Karpas-422 (cell line): Measurements from ENCODE around the gene LUC7L. TPM values are rescaled to one million over a fixed set of nuclear protein-coding genes. Genes with fewer than 3 reads are reported as not detected.

Experiments
- DNase-seq: peaks from one replicate; pipeline ENCODE4 v3.0.0-alpha.2; 2015
- H2AFZ ChIP-seq: fragments of 200-600 bp; sonication (generic); 2 replicates; pipeline ENCODE4 v1.6.1; 2014; ENCODE audit warnings: antibody characterized with exemption, low read length, mixed read lengths
- H3K27ac ChIP-seq: fragments of 200-600 bp; sonication (generic); 2 replicates; pipeline ENCODE4 v1.5.1; 2014; ENCODE audit warnings: mild to moderate bottlenecking, low read length, moderate library complexity
- H3K27me3 ChIP-seq: fragments of 200-600 bp; sonication (generic); 2 replicates; pipeline ENCODE4 v1.6.1; 2014; ENCODE audit warnings: low read length, mixed read lengths
- H3K36me3 ChIP-seq: fragments of 200-600 bp; sonication (generic); 2 replicates; pipeline ENCODE4 v1.6.1; 2014; ENCODE audit warnings: low read length, mixed read lengths; ENCODE audit not compliant: insufficient read depth
- H3K4me1 ChIP-seq: fragments of 200-600 bp; sonication (generic); 2 replicates; pipeline ENCODE4 v1.6.1; 2014; ENCODE audit warnings: mild to moderate bottlenecking, low read length, mixed read lengths
- H3K4me2 ChIP-seq: fragments of 200-600 bp; sonication (generic); 2 replicates; pipeline ENCODE4 v1.6.1; 2014; ENCODE audit warnings: low read length, low read depth, mild to moderate bottlenecking; ENCODE audit not compliant: poor library complexity, severe bottlenecking
- H3K4me3 ChIP-seq: fragments of 200-600 bp; sonication (generic); 2 replicates; pipeline ENCODE4 v1.5.1; 2014; ENCODE audit warnings: mild to moderate bottlenecking, antibody characterized with exemption, low read length, mixed read lengths
- H3K79me2 ChIP-seq: fragments of 200-600 bp; sonication (generic); 2 replicates; pipeline ENCODE4 v1.6.1; 2014; ENCODE audit warnings: mild to moderate bottlenecking, low read length, mixed read lengths
- H3K9ac ChIP-seq: fragments of 200-600 bp; sonication (generic); 2 replicates; pipeline ENCODE4 v1.6.0; 2014; ENCODE audit warnings: low read length
- H3K9me2 ChIP-seq: fragments of 200-600 bp; sonication (generic), shearing (Covaris generic); replicated peaks from 2 replicates; pipeline ENCODE4 v1.6.0; 2014; ENCODE audit warnings: mild to moderate bottlenecking, low read length, moderate library complexity; ENCODE audit not compliant: insufficient read depth
- H3K9me3 ChIP-seq: fragments of 300-700, 200-600 bp; sonication (generic); 2 replicates; pipeline ENCODE4 v1.6.1; 2014; ENCODE audit warnings: low read length, mixed read lengths
- H4K20me1 ChIP-seq: fragments of 200-600 bp; sonication (generic); 2 replicates; pipeline ENCODE4 v1.6.1; 2014; ENCODE audit warnings: mild to moderate bottlenecking, antibody characterized with exemption, low read length, low read depth; ENCODE audit not compliant: insufficient read depth
- total RNA-seq: library from RNA; depleted of rRNA; stranded (reverse); fragments of >200 nt; shearing (Covaris generic); gene quantifications from 2 replicates; pipeline ENCODE4 v1.2.3, GENCODE V29; 2014; ENCODE audit warnings: low replicate concordance

LUC7L gene
- total RNA-seq, 1 experiment from 2014 or later, result 85.6 TPM

DNA sequence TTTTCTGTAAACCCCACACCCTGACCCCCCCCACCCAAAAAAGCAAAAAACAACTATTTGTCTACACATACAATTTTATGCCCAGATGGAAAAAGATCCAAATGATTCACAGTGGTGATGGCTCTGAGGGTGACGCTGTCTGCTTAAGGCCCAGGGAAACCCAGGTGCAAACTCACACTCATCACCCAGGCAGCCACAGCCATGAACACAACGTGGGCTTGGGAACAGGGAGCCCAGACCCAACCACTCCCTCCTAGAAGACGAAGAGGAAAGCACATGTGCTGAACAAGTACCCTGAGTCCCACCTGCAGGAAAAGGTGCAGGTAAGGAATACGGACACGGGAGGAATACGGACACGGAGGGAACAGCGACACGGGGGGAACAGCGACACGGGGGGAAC lies 43.6 kb downstream of the LUC7L start:
- Histone ChIP-seq H4K20me1 (no peaks in the 10 kb centered on the region), H3K27me3 (no peaks in the 10 kb centered on the region), H3K36me3 (peaks cover 15% of the 10 kb centered on the region; the same call in 1 of the 2 replicates), H3K27ac (no peak overlapping the region), H3K4me3 (no peak overlapping the region), H3K9me2 (no peaks in the 10 kb centered on the region), H3K4me1 (peaks cover 2% of the 10 kb centered on the region; the same call in 1 of the 2 replicates), H3K79me2 (no peaks in the 10 kb centered on the region), H3K9me3 (no peaks in the 10 kb centered on the region), H3K4me2 (no peak overlapping the region), H2AFZ (no peak overlapping the region), H3K9ac (no peak overlapping the region)
- no peak for DNase-seq

DNA sequence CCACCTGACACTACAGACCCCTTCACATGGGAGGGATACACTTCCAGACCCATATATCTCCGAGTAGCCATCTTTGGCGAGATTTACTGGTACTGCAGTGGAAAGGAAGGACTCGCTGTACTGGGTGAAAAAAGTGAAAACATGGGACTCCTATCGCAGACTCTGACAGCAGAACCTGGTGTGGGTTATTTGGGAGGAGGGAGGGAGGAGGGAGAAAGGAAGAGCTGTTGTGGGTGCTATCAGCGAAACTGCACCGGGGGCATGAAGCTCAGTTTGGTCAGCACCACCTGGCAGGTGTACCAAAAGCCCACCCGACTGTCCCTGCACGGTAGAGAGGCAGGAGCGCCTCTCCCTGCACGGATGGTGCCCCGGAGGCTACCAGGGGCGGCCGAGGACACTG lies 44.0 kb downstream of the LUC7L start:
- Histone ChIP-seq H3K9me3 (no peaks in the 10 kb centered on the region), H4K20me1 (no peaks in the 10 kb centered on the region), H3K4me2 (no peak overlapping the region), H3K9me2 (no peaks in the 10 kb centered on the region), H3K4me1 (peaks cover 2% of the 10 kb centered on the region; the same call in 1 of the 2 replicates), H3K79me2 (no peaks in the 10 kb centered on the region), H3K36me3 (peaks cover 15% of the 10 kb centered on the region; the same call in 1 of the 2 replicates), H3K4me3 (no peak overlapping the region), H3K27ac (no peak overlapping the region), H3K9ac (no peak overlapping the region), H2AFZ (no peak overlapping the region), H3K27me3 (no peaks in the 10 kb centered on the region)
- no peak for DNase-seq

DNA sequence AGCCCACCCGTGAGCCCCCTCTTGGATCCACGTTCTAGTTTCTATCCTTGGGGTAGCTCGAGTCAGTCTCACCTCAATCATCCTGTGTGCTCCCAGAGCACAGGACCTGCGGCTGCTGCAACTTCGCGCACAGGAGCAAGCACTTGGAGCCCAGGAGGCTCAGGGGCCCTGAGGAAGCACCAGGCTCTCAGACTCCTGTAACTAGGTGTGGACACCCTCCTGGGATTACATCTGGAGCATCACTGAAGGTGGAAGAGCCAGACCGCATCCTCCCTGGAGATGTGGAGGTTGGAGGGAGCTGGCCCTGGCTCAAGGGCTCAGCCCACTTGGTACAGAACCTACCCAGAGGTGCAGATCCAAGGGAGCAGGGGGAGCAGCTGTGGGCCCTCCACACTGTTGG lies 46.2 kb downstream of the LUC7L start:
- Histone ChIP-seq H3K9ac (no peak overlapping the region), H3K4me2 (no peak overlapping the region), H2AFZ (no peak overlapping the region), H3K4me1 (peaks cover 2% of the 10 kb centered on the region; the same call in 1 of the 2 replicates), H3K27me3 (no peaks in the 10 kb centered on the region), H4K20me1 (peaks cover 4% of the 10 kb centered on the region; the same call in 1 of the 2 replicates), H3K9me2 (no peaks in the 10 kb centered on the region), H3K4me3 (no peak overlapping the region), H3K9me3 (no peaks in the 10 kb centered on the region), H3K79me2 (no peaks in the 10 kb centered on the region), H3K27ac (no peak overlapping the region), H3K36me3 (0 out of 2 replicates have a peak, but pooled peaks cover 4% of the 10 kb centered on the region)
- no peak for DNase-seq

DNA sequence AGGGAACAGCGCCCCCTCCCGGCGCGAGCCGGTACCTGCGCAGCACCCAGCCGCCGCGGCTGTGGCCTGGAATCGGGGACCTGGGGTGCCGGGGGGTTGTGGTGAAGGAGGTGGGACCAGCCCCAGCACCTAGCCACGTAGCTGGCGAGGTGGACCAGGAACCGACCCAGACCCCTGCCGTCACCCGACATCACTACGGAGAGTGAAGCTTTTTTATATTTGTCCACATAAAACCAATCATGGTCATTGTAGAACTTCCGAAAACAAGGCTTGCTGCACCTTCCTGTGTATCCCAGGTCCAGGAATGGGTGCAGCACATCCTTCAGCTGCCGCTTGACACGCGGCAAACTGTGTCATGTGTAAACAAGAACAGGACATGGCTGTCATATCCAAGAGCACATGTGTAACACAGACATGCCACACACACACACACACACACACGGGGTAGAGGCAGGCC lies 47.7 kb downstream of the LUC7L start:
- H3K4me2 ChIP-seq, result no peak overlapping the region
- H4K20me1 ChIP-seq, result peaks cover 5% of the 10 kb centered on the region; the same call in 1 of the 2 replicates
- H3K79me2 ChIP-seq, result no peaks in the 10 kb centered on the region
- no peaks in the 10 kb centered on the region for H3K9me2 ChIP-seq
- H3K4me3 ChIP-seq, result no peak overlapping the region
- no peak overlapping the region for H3K27ac ChIP-seq
- no peak overlapping the region for H2AFZ ChIP-seq
- H3K9ac ChIP-seq, result no peak overlapping the region
- peak; percentile 53 for DNase-seq
- H3K36me3 ChIP-seq, result no peaks in the 10 kb centered on the region
- no peaks in the 10 kb centered on the region for H3K27me3 ChIP-seq
- H3K9me3 ChIP-seq, result no peaks in the 10 kb centered on the region
- peaks cover 2% of the 10 kb centered on the region; the same call in 1 of the 2 replicates for H3K4me1 ChIP-seq

DNA sequence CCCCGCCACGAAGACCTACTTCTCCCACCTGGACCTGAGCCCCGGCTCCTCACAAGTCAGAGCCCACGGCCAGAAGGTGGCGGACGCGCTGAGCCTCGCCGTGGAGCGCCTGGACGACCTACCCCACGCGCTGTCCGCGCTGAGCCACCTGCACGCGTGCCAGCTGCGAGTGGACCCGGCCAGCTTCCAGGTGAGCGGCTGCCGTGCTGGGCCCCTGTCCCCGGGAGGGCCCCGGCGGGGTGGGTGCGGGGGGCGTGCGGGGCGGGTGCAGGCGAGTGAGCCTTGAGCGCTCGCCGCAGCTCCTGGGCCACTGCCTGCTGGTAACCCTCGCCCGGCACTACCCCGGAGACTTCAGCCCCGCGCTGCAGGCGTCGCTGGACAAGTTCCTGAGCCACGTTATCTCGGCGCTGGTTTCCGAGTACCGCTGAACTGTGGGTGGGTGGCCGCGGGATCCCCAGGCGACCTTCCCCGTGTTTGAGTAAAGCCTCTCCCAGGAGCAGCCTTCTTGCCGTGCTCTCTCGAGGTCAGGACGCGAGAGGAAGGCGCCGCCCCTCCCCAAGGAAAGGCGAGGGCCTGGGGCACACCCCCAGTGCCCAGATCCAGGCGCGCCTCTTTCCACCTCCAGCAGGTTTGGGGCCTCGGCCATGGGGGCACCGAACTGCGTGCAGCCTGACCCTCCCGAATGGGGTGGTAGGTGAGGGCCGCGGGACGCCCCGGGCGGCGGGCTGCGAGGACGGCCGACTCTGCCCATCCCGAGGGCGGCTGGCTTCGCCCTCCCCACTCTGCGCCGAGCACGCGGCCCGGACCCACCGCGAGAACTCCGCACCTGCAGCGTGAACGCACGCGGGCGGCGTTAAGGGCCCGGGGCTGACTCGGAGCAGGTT lies 48.3 kb downstream of the LUC7L start:
- Histone ChIP-seq H3K4me1 (peaks cover 2% of the 10 kb centered on the region; the same call in 1 of the 2 replicates), H3K9me2 (no peaks in the 10 kb centered on the region), H3K36me3 (no peaks in the 10 kb centered on the region), H3K4me2 (no peak overlapping the region), H3K27ac (no peak overlapping the region), H4K20me1 (peaks cover 5% of the 10 kb centered on the region; the same call in 1 of the 2 replicates), H3K9me3 (no peaks in the 10 kb centered on the region), H3K9ac (no peak overlapping the region), H2AFZ (no peak overlapping the region), H3K4me3 (no peak overlapping the region), H3K27me3 (no peaks in the 10 kb centered on the region), H3K79me2 (no peaks in the 10 kb centered on the region)
- peak; percentile 93 for DNase-seq

DNA sequence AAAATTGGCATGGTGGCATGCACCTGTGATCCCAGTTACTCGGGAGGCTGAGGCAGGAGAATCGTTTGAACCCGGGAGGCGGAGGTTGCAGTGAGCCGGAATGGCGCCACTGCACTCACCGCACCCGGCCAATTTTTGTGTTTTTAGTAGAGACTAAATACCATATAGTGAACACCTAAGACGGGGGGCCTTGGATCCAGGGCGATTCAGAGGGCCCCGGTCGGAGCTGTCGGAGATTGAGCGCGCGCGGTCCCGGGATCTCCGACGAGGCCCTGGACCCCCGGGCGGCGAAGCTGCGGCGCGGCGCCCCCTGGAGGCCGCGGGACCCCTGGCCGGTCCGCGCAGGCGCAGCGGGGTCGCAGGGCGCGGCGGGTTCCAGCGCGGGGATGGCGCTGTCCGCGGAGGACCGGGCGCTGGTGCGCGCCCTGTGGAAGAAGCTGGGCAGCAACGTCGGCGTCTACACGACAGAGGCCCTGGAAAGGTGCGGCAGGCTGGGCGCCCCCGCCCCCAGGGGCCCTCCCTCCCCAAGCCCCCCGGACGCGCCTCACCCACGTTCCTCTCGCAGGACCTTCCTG lies 49.1 kb downstream of the LUC7L start, which contains the start of gene HBQ1:
TSS of gene HBQ1 (plus strand) at position 359 of the 575 bp plus-strand sequence. CDS start at position 387, 28 bp downstream.
- Histone ChIP-seq H3K36me3 (no peaks in the 10 kb centered on the region), H3K9me3 (no peaks in the 10 kb centered on the region), H3K4me2 (no peak within 1 kb of the TSS), H3K27me3 (no peaks in the 10 kb centered on the region), H2AFZ (no peak within 1 kb of the TSS), H3K9me2 (no peaks in the 10 kb centered on the region), H3K9ac (no peak within 1 kb of the TSS), H4K20me1 (peaks cover 5% of the 10 kb centered on the region; the same call in 1 of the 2 replicates), H3K4me3 (no peak within 1 kb of the TSS), H3K79me2 (no peaks in the 10 kb centered on the region), H3K4me1 (peaks cover 2% of the 10 kb centered on the region; the same call in 1 of the 2 replicates), H3K27ac (no peak within 1 kb of the TSS)
- no peak for DNase-seq

DNA sequence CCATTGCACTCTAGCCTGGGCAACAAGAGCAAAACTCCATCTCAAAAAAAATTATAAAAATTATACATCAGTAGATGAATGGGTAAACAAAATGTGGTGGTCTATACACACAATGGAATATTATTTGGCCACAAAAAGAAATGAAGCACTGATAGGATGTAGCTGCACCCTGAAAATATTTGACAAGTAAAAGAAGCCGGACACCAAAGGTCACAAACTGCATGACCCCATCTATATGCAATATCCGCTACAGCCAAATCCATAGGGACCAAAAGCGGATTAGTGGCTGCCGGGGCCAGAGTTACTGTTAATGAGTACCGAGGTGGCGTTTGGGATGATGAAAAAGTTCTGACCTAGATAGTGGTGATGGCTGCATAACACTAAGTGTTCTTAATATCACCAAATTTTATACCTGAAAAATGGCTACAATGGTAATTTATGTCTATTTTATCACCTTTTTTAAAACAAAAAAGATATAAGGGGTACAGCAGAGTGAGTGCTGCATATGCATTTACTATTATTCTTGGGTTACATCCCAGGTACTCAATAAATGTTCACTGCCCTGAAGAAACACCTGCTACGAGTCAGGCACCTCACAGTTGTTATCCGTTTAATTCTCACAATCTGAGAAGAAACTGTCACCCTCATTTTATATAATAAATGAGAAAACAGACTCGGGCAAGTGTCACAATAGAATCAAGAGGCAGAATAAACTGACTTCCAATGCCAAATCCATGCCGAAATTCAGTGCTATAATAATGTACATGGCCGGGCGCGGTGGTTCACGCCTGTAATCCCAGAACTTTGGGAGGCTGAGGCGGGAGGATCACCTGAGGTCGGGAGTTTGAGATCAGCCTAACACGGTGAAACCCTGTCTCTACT lies 49.8 kb downstream of the LUC7L start:
- H4K20me1 ChIP-seq, result peaks cover 5% of the 10 kb centered on the region; the same call in 1 of the 2 replicates
- H3K4me3 ChIP-seq, result no peak overlapping the region
- H3K9me2 ChIP-seq, result no peaks in the 10 kb centered on the region
- no peak overlapping the region for H3K27ac ChIP-seq
- H3K79me2 ChIP-seq, result no peaks in the 10 kb centered on the region
- DNase-seq, result no peak
- H3K9ac ChIP-seq, result no peak overlapping the region
- peaks cover 2% of the 10 kb centered on the region; the same call in 1 of the 2 replicates for H3K4me1 ChIP-seq
- no peaks in the 10 kb centered on the region for H3K36me3 ChIP-seq
- no peak overlapping the region for H3K4me2 ChIP-seq
- no peak overlapping the region for H2AFZ ChIP-seq
- no peaks in the 10 kb centered on the region for H3K27me3 ChIP-seq
- H3K9me3 ChIP-seq, result no peaks in the 10 kb centered on the region
